ENCODE measurements around the gene UVSSA.

Gene UVSSA

DNA sequence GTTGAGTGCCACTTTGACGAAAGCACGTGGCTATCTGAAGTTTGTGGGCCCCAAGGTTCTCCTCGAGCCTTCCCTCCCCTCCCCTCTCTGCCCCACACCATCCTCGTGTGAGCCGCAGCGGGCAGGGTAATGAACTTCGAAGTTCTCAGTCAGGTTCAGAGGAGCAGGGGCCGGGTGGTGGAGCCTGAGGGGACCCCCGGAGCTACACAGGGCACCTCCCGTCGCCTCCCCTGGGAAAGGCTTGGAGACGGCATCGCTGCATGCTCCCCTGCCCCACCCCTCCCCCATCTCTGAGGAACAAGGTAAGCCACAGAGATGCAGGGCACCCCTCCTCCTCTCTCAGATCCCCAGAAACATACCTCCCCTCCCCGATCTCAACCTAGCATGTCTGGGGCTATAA is 62.1 kb downstream of the UVSSA start:
- no peak for DNase-seq (ENCODE audit: low read depth)

GRCh38 chr4:1409491-1410425 is 62.8 kb downstream of the UVSSA start:
- DNase-seq (ENCODE audit: low read depth) = no peak

GRCh38 chr4:1410491-1411325 is 63.7 kb downstream of the UVSSA start:
- no peak for DNase-seq (ENCODE audit: low read depth)

DNA sequence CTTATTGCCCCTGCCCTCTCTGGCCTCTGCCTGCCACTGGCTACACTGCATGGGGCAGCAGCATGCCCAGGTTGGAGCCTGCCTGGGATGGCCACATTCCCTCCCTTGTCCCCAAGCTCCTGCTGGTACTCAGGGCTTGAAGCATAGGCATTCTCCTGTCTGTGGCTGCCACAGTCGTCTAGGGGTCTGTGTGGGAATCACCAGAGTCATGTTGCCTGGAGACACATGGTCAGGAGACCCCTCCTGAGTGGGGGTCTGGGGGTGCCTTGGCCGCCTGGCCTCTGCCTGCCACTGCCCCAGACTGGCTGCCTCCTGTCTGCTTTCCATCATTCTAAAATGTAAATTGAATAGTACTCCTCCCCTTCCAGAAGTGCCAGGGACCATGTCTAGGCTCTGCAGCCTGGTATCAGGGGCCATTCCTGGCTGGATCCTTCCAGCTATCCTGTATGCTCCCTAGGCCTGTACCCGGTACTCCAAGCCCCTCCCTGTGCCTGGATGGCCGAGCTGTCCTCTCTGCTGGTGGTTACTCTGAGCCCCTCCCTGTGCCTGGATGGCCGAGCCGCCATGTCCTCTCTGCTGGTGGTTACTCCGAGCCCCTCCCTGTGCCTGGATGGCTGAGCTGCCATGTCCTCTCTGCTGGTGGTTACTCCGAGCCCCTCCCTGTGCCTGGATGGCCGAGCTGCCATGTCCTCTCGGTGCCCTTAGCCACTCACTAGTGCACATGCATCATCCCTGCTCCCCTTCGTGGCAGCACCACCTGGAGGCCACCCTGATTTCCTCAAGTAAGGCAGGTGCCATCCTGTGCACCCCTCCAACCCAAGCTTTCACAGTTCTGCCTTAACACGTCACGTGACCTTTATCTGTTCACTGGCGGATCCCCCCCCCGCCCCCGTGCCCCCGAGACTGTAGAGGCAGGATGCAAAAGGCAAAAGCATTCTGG is 64.7 kb downstream of the UVSSA start:
- no peak for DNase-seq (ENCODE audit: low read depth)

DNA sequence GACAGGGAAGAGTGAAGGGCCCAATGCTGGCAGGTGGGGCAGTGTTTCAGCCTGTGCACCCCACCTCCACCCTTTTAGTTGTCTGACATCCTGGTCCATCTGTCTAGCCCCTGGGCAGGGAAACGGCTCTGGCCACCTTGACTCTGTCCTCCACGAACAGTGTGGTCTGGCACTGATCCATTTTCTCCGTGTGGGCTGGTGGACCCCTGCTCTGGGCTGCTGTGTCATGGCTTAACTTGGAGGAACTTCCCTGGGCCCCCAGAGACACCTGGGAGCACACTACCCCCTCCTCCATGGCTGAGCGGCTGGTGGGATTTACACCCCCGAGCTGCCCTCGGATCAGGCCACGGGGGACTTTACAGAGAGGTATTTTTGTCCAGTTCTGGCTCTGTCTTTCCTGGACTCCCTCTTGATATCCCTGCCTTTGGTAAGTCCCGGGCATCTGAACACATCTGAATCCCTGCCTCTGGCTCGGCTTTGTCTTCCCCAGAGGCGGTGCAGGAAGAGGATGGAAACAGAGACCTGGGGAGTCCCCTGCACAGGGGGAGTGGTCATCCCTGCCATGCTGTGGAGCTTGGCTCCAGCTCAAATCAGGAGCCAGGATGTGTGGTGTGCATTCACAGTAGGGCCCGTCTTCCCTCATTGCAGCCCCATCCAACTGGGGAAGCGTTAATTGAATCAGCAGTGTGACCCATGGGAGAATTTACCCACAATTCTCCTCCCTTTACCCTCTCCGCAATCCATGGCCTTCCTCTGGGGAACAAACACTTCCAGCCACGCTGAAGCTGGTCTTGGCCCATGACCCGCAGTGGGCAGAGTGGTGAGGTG is 65.6 kb downstream of the UVSSA start:
- DNase-seq (ENCODE audit: low read depth) = no peak

- no peak for DNase-seq (ENCODE audit: low read depth)
Observed at GRCh38 chr4:1413204-1413663, 66.2 kb downstream of the UVSSA start.

DNA sequence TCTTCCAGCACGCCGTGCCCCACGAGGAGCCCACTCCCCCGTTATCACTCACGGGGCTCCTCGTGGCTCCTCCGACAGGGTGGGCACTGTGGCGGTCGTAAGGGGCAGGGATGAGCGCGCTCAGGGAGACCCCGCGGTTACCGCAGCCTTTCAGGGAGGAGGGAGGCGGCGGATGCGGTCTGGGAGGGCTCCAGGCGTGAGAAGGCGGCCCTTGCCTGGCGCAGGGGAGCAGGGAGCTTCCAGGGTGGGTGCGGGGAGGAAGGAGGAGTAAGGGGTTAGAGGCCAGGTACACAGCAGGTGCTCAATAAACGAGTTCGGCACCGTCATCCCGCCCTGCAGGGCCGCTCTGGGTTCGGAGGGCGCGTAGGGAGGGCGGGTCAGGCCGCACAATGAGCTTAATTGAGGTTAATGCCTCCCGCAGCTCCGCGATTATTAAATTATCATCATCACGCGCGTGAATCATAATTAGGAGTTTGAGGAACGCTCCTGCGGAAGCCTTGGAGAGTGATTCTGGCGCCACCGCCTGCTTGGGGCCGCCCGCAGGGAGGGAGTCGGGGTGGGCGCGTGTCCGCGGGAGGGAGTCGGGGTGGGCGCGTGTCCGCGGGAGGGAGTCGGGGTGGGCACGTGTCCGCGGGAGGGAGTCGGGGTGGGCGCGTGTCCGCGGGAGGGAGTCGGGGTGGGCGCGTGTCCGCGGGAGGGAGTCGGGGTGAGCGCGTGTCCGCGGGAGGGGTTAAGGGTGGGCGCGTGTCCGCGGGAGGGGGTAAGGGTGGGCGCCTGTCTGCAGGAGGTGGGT is 66.9 kb downstream of the UVSSA start:
- DNase-seq (ENCODE audit: low read depth) = no peak

GRCh38 chr4:1414831-1415680 is 68.0 kb downstream of the UVSSA start:
- DNase-seq (ENCODE audit: low read depth) = no peak

DNA sequence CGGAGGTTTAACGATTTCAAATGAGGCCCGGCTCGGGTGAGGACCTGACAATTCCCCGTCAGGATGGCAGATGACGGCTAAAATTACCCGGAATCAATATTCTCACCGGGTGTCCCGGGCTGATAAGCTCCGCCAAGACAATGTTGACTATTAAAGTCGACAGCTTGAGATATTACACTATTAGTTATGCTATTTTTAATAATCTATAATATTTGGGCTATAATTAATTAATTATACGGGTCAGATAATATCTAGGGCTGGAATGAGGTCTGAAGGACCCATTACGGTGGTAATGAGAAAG is 68.6 kb downstream of the UVSSA start:
- no peak for DNase-seq (ENCODE audit: low read depth)

DNA sequence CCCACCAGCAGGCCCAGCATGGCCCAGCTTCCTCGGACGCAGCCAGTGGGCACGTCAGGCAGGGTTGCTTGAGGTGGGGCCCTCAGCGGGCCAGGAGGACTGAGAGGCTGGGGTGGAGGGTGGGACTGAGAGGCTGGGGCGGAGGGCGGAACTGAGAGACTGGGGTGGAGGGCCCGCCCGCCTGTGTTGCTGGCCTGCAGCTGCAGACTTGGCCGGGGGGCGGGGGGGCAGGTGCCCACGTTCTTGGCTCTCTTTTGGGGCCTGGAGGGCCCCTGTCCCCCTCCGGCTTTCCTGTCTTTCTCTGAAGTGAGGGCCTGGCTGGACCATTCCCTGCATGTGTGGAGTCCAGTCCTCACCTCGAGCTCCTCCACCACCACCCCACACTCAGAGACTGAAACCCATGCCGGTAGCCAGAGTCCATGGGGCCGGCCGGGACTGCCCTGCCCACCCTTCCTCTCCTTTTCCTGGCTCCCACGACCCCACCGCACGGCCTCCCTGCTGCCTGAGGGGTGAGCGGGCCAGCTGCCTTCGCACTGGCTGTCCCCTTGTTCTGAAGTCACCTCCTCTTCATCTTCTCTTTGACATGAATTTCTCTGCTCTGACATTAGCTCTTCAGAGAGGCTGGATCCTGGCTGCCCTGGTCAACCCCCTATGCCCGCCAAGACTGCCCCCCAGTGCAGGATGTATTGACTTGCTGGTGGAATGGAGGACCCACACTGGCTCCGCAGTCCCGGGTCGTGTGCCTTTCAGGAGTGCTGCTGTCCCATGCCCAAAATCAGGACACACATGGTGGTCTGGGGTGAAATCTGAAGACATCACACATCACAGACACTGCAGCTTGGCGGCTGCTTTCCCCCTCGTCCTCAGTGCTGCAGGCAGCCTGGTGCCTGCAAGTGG is 69.3 kb downstream of the UVSSA start:
- no peak for DNase-seq (ENCODE audit: low read depth)

GRCh38 chr4:1416948-1417260 is 69.9 kb downstream of the UVSSA start:
- no peak for DNase-seq (ENCODE audit: low read depth)

DNA sequence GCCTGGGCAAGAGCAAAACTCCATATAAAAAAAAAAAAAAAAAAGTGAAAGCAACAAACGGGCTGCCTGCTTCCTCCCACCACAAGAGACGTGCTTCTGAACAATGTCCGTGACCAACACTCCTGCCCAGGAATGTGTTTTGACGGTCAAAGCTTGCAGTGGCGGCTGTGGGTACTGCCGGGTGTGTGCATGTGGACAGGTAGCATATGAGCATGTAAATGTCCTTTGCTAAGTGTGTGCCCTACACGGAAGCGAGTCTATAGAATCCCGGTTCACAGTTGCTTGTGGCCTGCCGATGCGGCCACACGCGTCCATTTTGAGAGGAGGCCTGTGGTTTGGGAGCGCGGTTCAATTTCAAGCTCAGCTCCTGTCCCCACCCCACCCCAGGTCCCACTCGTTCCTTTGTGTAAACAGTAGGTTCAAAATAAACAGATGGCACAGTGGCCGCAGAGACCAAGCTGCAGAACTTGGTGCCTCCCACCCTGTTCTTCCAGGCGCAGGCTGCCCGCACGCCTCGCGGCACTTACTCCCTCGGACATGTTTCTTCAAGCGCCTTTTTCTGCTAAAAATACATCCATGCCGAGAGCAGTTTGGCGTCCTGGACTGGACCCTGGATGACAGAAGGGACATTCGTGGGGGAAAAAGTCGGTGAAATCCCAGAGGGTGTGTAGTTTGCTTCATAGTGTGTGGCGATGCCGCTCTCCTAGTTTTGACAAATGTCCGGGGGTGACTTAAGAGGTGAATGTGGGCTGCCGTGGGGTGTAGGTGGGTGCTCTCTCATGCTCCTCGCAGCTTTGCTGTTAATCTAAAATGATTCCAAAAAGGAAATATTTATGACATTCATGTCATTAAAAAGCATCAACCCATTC is 70.7 kb downstream of the UVSSA start:
- DNase-seq (ENCODE audit: low read depth) = no peak

DNA sequence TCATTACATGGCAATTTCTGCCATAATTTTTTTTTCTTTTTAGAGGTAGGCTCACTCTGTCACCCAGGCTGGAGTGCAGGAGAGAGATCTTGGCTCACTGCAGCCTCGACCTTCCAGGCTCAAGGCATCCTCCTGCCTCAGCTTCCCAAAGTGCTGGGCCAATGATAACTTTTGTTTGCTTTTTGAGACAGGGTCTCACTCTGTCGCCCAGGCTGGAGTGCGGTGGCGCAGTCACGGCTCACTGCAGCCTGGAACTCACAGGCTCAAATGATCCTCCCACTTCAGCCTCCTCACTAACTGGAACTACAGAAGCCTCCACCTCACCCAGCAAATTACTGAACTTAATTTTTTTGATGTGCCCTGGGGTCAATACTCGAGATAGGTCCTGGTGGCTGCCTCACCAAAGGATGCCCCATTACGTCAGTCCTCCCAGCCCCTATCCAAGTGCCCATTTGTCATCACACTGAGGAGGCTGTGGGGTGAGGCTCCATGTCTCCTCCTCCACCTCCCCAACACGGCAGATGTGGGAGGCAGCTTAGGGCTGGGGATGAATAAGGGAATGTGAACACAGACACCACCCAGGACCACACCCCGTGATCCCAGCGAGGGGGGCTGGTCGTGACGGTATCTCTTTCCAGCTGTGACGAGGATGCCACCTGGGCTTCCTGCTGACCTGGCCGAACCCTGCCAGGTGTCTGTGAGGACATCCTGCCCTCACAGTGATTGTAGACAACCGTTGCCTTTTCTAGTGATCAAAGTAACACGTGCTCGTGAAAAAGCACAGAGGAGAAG is 71.7 kb downstream of the UVSSA start:
- no peak for DNase-seq (ENCODE audit: low read depth)

- DNase-seq (ENCODE audit: low read depth) = no peak
Observed at GRCh38 chr4:1419708-1420107, 72.7 kb downstream of the UVSSA start.

- DNase-seq (ENCODE audit: low read depth) = no peak
Observed at GRCh38 chr4:1421657-1422056, 74.6 kb downstream of the UVSSA start.

GRCh38 chr4:1427010-1427409 is 80.0 kb downstream of the UVSSA start:
- DNase-seq (ENCODE audit: low read depth) = no peak

Data from activated gamma-delta T cell treated with anti-CD3 and anti-CD28 coated beads, Interleukin-2, amount 50 U/mL, for 16 hours (primary cell).